PC-9 (cell line): ENCODE results near the gene PTRH2.

ENCODE experiments used
- CTCF ChIP-seq: fragments of 200-600 bp; sonication (generic); conservative IDR thresholded peaks from 2 replicates; pipeline ENCODE4 v1.6.1; 2017; ENCODE audit warnings: mixed run types, antibody characterized with exemption, mild to moderate bottlenecking, moderate library complexity
- EZH2 ChIP-seq: fragments of 200-600 bp; sonication (generic); IDR thresholded peaks from 2 replicates; pipeline ENCODE4 v1.8.0; 2017; ENCODE audit warnings: antibody characterized with exemption, low read depth

GRCh38 chr17:59651346-59651745 is 55.9 kb downstream of the PTRH2 start:
- TF ChIP-seq EZH2 (no peak), CTCF (no peak)
